ENCODE data around the gene BIRC3.
"Not testable (repeated sequence)": the region's sequence is repeated elsewhere in the genome, so short reads cannot be mapped to it uniquely, and the experiment has no call there.

The BIRC3 gene

GRCh38 chr11:102331341-102331740 is 14.1 kb downstream of the BIRC3 start:
- no peak for DNase-seq

GRCh38 chr11:102332611-102332994 is 15.3 kb downstream of the BIRC3 start:
- DNase-seq: no peak

GRCh38 chr11:102338479-102339010 is 21.3 kb downstream of the BIRC3 start:
- DNase-seq: no peak

- DNase-seq: not testable (repeated sequence)
These were observed 24.0 kb downstream of the BIRC3 start for GRCh38 chr11:102341311-102341710.

GRCh38 chr11:102341844-102342318 is 24.6 kb downstream of the BIRC3 start:
- peak; percentile 81 for DNase-seq

GRCh38 chr11:102343809-102344208 is 26.5 kb downstream of the BIRC3 start:
- DNase-seq: no peak

- no peak for DNase-seq
These were observed 28.6 kb downstream of the BIRC3 start for GRCh38 chr11:102345904-102346303.

GRCh38 chr11:102346456-102346747 is 29.1 kb downstream of the BIRC3 start:
- DNase-seq: no peak

GRCh38 chr11:102346748-102347461 is 29.6 kb downstream of the BIRC3 start, which contains the start of gene BIRC2:
Gene BIRC2, plus strand, starts transcription at chr11:102347214. Its CDS starts 2,641 bp downstream, at chr11:102349855.
- DNase-seq: peak; percentile 97

- no peak for DNase-seq
These were observed 30.4 kb downstream of the BIRC3 start for GRCh38 chr11:102347462-102348370.

- no peak for DNase-seq
These were observed 39.8 kb downstream of the BIRC3 start for GRCh38 chr11:102357116-102357515.

GRCh38 chr11:102359372-102359771 is 42.1 kb downstream of the BIRC3 start:
- no peak for DNase-seq

- no peak for DNase-seq
These were observed 43.4 kb downstream of the BIRC3 start for GRCh38 chr11:102360681-102361080.

- no peak for DNase-seq
These were observed 44.1 kb downstream of the BIRC3 start for GRCh38 chr11:102361086-102362031.

- DNase-seq: no peak
These were observed 47.7 kb downstream of the BIRC3 start for GRCh38 chr11:102364991-102365390.

- no peak for DNase-seq
These were observed 50.1 kb downstream of the BIRC3 start for GRCh38 chr11:102367364-102367763.

GRCh38 chr11:102368472-102368871 is 51.2 kb downstream of the BIRC3 start:
- DNase-seq: no peak

- not testable (repeated sequence) for DNase-seq
These were observed 57.5 kb downstream of the BIRC3 start for GRCh38 chr11:102374633-102375424.

GRCh38 chr11:102375720-102376399 is 58.6 kb downstream of the BIRC3 start:
- DNase-seq: no peak

GRCh38 chr11:102377891-102378290 is 60.6 kb downstream of the BIRC3 start:
- DNase-seq: no peak

- no peak for DNase-seq
These were observed 61.5 kb downstream of the BIRC3 start for GRCh38 chr11:102378818-102379217.
